ENCODE results near the gene CSNK2A1.
"Not testable (repeated sequence)": the region's sequence is repeated elsewhere in the genome, so short reads cannot be mapped to it uniquely, and the experiment has no call there.

The CSNK2A1 gene

DNA sequence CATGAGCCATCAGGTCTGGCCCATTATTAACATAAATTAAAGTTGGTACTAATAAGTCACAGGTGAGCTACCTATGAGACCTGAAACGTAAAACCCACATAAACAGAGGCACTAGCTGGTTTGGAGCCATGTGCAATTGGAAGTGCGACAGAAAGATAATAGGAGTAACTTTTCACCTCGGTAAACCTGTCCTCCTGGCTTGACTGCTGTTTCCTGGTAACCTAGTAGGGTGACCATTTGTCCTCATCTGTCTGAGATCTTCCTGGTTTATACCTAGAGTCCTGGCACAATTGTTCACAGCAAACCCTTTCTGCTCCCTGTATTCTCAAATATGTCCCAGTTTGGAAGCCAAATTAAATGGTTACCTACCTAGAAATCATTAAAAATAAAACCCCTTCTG lies 88.6 kb downstream of the CSNK2A1 start:
- no peak for DNase-seq (ENCODE audit: low spot score)

DNA sequence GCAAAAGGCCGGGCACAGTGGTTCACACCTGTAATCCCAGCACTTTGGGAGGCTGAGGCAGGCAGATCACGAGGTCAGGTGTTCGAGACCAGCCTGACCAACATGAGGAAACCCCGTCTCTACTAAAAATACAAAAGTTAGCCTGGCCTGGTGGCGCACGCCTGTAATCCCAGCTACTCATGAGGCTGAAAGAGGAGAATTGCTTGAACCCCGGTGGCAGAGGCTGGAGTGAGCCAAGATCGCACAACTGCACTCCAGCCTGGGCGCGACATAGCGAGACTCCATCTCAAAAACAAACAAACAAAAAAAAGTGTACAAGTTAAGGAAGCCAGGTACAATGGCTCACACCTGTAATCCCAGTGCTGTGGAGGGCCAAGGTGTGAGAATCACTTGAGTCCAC lies 91.6 kb downstream of the CSNK2A1 start:
- not testable (repeated sequence) for DNase-seq (ENCODE audit: low spot score)

DNA sequence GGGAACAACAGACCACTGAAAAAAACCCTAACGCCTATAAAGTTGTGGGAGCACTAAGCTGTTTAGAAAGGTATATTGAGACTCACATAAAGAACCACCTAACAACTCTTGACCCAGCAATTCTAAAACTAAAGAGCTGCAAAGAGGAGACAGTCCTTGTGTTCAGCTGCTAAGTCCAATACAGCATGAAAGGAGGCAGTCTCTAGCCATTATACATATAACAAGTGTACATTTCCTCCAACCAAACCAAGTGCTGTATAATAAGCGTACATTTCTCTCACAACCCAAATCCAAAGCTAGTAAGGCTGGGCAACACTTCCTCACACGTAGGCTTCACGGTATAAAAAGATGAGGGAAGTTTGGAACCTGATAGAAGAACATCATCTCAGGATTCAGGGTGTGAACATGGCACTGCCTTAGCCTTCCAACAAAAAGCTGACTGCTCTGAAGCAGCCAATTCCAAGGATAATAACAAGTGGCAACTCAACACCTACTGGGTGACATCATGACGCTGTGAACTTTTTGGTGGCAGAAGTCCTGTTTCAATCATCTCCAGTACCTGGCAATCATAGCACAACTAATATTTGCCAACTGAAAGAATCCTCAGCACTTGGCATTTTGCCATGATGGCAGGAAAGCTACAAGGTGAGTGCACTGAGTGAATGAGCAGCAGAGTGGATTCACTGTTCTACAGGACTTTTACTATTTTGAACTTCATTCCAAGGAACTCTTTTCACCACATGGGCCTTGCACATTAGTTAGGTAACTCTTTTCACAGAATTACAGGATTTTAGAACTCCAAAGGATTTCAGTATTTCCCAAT lies 97.9 kb downstream of the CSNK2A1 start:
- DNase-seq (ENCODE audit: low spot score): peak; percentile 29

DNA sequence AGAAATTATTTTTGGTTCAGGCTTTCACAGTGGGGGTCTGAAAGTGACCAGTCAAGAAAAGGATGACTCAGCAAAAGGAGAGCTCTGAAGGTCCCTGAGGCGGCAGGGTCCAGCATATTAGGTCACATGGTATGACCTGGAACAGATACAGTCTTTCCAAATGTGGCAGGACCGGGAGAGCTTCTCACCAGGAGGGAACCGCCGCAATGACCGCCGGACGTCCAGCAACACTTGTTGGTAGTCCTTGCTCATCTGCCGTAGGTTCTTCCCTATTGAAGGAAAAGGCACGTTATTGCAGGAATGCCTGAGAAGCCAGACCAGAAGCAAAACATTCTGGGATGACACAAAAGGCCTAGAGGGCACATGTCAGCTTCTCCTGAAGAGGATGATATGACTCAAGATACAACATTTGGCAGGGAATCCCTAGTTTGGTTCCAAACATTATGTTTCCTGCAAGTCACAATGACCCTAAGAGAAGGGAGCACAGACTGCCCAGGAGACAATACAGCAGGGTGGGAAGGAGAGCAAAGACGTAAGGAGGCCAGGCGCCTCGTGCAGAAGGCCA lies 98.6 kb downstream of the CSNK2A1 start:
- DNase-seq (ENCODE audit: low spot score): no peak

DNA sequence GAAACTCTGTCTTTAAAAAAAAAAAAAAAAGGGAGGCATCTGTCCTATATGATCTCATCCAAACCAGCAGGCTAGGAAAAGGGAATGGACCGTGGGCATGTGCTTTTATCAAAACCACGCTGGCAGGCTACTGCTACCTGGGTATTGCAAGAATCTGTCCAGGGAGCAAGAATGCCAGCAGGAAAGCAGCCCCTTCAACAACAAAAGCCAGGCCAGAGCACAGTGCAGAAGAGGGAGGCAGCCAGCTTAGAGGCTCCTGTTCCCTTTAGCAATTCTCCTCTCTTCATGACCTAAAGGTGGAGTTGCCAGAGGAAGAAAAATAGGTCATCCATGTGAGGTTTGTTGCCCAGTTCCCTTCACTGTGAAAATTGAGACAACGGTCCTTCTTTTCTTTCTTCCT lies 99.5 kb downstream of the CSNK2A1 start:
- DNase-seq (ENCODE audit: low spot score): no peak

DNA sequence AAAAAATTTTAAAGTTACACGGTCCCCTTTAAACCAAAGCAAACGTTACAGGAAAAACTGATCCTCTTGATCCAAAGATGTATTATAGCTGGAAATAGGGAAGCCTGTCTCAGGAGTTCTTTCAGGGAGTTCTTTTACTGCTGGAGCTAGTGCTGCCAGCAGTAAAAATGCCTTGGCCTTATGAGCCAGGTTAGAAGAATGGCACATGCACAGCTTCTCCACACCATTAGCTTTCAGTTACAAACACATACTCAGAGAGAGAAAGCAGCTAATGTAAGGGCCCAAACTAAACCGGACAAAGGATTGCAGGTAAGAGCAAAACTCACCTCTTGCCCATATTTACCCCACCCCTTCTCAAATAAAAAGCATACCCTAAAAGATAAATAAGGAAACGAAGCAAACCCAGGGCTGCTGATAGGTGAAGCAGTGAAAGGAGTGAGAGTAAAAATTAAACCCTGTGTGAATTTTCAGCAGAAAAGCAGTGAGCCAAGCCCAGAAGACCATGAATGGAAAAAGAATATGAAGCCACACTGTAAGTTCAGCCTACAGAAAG lies 100.3 kb downstream of the CSNK2A1 start:
- no peak for DNase-seq (ENCODE audit: low spot score)

DNA sequence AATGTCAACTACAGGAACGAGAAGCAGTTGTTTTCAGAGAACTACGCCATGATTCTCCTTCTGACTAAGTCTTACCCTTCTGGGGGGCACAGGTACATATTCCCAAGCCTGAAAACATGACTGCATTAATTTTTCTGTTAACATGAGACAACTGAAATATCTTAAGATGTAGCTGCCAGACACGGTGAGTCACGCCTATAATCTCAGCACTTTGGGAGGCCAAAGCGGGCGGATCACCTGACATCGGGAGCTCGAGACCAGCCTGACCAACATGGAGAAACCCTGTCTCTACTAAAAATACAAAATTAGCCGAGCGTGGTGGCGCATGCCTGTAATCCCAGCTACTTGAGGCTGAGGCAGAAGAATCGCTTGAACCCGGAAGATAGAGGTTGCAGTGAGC lies 103.0 kb downstream of the CSNK2A1 start:
- no peak for DNase-seq (ENCODE audit: low spot score)

DNA sequence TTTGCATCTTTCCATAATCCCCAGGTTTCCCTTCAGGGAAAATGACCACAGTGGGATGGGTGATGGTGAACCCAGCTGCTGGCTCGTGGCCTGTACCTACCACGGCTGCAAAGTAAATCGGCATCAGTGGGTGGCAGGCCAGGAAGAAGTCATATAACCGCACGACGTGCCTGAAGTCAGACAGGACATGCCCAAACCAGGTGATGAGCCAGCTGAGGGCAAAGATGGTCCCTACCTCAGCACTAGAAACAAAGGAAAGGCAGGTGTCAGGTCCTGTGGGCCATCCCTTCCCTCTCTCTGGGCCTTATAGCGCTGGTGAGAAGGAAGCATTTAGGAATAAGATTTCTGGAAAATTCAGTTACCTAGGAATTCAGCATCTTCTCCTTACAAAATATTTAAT lies 103.4 kb downstream of the CSNK2A1 start:
- no peak for DNase-seq (ENCODE audit: low spot score)

DNA sequence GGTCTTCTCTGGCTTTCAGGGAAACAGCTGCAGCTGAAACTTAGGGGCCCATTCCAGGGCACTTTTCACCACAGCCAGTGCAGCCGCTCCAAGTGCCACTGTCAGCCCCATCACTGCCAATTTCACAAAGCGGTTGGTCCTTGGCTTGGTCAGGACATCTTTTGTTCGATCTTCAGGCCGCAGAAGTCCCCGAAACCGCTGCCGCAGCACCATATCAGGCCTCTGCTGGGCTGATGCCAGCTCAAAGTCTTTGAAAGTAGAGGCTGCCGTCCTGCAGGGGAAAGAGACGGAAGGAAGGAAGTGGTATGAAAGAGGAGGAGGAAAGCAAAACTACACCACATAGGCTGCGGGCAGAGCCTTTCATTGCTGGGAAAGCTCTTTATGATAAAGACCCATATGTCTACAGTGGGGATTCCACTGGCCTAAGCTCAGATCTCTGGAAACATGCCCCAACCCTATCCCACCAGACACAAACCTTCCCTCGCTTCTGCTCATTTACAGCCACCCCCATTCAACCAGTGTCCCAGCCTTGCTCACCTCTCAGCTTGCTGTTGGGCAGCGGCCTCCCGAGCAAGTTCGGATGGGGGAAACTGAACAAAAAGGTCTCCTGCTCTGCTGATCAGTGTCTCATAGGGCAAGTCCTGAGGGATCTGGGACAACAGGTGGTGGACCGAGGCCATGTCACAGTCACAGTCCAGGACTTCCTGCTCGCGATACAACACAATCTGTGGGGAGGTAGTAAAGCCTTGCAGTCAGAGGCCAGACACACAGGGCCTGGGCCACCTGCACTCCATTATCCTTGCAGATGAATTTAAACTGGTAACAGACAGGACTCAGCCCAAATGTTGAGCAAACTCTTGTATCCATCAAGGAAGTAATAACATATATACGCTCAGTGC lies 104.8 kb downstream of the CSNK2A1 start:
- DNase-seq (ENCODE audit: low spot score): no peak

DNA sequence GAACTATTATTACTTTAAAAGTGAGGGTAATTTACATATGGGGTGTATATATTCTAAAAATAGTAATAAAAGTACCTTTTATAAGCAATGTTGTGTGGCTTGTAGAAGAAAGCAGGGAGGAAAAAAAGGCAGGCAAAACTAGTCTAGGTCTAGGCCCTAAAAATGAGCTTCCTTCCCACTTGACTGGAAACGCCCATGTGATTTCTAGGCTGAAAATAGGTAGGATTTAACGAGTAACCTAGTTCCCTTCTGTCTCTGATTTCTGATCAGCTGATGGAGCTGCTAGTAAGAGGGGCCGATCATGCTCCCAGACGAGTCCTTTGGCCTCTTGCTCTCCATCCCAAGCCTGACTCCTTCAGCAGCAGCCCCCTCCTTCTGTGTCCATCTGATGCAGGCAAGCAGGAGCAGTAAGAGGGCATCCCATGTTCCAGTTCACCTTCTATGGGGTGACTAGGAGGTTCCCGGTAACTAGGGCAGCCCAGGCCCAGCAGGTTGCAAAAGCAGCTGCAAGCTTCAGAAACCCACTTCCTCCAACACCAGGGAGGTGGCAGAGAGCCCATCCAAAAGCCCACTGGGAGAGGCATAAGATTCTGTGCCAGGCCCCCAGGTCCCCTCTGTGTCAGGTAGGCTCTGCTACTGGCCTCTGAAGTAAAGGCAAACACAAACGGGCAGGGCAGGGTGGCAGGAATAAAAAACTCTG lies 105.7 kb downstream of the CSNK2A1 start:
- DNase-seq (ENCODE audit: low spot score): no peak

DNA sequence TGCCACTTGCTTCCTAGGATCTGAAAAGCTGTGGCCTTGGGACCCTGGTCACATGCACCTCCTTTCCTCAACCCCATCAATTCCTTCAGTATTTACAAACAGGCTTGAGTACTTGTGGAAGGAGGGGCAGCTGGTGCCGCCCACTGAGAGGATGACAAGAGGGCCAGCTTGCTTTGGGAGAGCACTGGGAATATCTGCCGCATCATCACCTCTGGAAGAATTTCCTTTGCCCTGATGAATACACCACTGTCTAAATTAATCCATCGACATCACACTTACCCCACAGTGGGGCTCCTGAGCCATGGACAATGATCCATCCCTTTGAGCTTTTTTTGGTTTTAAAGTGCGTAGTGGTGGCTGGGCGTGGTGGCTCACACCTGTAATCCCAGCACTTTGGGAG lies 107.1 kb downstream of the CSNK2A1 start:
- DNase-seq (ENCODE audit: low spot score): no peak

DNA sequence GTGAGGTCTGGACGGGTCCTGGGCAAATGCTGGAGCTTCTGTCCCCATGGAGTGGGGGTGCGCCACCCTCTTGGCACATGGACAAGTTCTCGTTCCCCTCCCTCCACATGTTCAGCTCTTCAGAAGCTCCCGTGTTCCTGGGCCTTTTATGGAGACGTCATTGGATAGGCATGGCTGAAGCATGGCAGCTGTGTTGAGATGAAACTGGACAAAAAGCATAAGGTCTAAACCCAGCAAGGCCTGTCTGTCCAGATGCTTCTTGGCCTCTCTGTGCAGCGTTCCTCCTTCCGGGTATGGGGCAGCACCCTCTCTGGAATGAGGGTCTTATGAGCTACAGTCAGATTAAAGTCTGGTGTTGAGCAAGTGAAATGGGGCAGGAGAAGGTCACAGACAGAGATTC lies 108.0 kb downstream of the CSNK2A1 start:
- no peak for DNase-seq (ENCODE audit: low spot score)

DNA sequence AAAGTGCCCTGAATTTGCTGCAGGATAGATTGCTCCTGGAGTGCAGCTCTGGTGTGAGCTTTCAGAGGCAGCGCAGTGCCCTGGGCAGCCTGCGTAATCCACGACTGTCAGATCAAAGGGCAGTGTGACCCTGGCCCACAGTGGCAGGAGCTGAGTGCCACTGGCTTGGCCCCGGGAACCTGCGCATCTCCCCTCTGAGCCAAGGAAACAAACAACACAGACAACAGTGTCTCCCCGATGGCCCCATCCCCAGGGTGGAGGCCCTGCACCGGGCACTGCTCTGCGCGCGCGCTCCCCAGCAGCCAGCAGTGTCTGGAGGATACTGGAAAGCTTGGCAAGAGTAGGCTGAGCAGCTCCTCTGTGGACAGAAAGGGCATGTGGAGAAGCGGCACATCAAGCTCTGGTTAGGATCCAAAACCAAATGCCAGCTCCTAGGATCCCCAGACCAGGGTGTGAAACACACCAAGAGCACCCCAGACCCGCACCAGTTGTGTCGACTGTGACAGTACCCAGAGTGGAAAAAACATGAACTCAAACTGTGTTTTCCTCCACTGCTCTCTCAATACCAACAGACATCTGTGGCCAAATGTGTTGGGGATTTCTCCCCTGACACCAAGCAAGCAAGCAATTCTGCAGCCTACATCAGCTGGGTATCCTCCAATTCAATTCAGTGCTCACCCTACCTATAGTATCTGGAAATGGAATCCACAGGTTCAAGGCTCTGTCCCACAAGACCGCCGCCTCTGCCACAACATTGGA lies 108.8 kb downstream of the CSNK2A1 start:
- DNase-seq (ENCODE audit: low spot score): no peak

DNA sequence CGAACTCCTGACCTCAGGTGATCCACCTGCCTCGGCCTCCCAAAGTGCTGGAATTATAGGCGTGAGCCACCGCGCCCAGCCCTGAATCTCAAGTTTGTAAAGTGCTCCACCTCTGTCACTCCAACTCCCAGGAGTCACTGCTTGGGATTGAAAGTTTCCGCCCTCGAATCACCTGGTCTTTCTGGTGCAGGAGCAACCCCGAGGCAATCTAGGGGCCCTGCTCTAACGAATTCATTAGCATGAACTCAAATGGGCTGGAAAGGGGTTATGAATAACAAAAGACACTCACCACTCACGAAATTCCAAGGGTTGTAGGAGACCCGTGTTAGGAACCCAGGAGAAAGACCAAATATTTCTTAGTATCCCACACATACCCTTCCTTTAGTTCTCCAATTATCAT lies 109.4 kb downstream of the CSNK2A1 start:
- no peak for DNase-seq (ENCODE audit: low spot score)

DNA sequence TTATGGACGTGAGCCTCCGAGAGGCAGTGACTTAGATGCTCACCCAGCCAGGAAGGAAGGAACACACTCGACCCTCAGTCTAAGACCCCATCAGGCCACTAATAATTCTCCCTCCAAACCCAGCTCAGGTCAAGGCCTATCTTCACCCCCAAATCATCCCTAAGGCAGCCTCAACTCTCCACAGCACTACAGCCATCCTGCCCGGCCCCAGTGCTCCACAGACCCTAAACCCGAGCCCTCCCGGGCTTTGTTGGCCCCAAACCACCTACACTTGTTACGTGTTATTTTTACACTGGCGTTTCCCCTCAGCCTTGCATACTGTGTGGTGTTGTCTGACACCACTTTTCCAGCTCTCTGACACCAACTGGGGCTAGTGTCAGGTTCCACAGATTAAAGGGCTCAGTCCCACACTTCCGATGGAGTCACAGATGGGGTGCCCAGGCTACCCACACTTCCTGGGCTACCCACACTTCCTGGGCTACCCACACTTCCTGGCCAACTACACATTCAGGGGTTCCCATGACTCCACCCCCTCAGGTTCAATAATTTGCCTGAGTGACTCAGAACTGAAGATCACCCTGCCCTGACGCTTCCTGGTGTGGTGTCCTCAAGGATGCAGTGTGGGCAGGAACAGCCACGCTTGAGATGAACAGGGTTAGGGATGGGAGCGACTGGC lies 110.2 kb downstream of the CSNK2A1 start:
- no peak for DNase-seq (ENCODE audit: low spot score)

DNA sequence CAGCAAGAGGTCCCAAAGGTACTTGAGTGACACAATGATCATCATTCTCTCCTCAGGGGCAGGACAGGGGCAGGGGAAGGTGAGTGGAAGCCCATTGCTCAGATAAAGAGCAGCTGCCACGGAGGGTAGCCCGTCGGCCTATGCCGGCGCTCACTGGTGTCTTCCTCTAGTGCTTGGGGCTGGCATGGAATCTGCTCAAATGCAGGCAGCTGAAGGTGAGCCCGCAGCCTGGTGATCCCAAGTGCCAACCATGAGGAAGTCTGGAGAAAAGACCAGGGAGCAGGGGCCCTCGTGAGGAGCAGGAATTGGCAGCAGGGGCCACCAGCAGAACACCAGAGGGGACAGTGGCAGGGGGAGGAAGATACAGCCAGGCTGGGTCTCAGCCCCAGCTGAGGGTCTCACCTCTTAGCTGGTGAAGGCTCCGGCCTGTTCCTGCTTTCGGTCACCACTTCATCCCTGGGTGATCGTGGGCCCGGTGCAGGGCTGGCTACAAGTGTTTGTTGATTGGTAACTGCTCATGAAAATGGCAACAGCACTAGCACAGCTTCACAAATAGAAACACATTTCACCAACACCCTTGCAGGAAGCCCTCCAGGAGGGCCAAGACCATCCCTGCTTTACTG lies 110.8 kb downstream of the CSNK2A1 start:
- no peak for DNase-seq (ENCODE audit: low spot score)

DNA sequence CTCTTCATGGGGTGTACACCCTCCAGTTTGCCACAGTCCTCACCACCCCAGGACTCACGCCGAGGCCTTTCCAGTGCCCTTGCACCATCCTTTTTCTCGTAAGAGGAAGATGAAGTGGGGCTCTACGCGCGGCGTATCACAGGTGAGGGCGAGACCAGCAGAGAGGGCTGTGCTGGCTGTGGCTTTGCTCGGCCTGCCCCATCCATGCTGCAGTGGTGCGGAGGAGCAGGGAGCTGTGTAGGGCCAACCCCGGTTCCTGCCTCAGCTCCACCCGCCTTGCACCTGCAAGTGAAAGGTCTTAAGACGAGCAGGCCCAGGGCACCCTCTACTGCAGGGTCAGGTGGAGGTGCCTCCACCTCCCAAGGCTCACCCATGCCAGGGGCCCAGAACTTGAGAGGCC lies 111.4 kb downstream of the CSNK2A1 start:
- DNase-seq (ENCODE audit: low spot score): no peak

DNA sequence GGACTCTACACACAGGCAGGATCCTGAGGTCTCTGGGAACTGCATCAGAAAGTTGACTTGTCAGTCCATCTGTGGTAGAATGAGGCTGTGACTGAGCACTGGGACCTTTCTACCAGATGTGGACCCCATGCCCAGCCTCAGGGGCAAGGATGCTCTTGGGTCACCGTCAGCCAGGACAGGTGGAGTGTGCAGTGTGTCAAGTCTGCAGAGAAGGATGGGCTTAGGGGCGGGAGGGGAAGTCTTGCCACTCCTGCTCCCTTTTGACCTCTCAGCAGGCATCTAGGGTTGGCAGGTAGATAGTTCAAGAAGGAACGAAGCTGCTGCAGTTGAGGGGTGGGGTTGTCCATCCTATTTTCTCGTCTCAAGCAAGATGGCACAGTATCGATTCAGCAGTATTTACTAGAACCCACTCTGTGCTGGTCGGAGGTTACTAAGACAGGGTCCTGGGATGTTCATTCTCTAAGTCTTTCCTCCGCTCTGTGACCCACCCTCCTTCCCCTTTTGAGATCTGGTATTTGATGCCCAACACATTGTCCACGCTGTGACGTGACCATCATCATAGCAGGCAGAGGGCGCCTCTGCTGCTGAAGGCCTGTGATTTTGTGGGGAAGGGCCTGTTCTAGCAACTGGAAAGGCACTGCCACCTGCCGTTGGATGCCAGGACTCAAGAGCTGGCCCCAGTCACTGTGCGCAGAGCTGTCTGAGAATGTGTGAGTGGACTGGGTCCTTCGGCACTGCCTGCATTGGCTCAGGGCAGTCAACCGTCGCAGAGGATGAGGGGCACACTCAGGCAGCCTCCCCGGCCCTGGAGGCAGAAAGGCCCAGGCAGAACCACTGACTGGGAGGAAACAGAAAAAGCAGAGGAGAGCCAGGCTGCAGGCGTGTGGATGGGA lies 112.3 kb downstream of the CSNK2A1 start:
- DNase-seq (ENCODE audit: low spot score): peak; percentile 55
